Subcutaneous abdominal adipose tissue (tissue), 5 donors: ENCODE measurements around the gene PANX1.

Source experiments
- H3K27ac ChIP-seq: one replicate; pipeline ENCODE4 v1.7.0; 2013; ENCODE audit warnings: low read depth, mild to moderate bottlenecking, inconsistent platforms, low read length, moderate library complexity
- H3K27me3 ChIP-seq, 5 donors: one replicate each; pipeline ENCODE4 v1.7.0; 2013; ENCODE audit warnings: low read length in 5 of 5, inconsistent platforms in 1 of 5; ENCODE audit not compliant: control insufficient read depth in 5 of 5, insufficient read depth in 4 of 5
- H3K36me3 ChIP-seq, 5 donors: one replicate each; pipeline ENCODE4 v1.7.0; 2013; ENCODE audit warnings: low read length in 5 of 5; ENCODE audit not compliant: control insufficient read depth in 5 of 5, insufficient read depth in 5 of 5
- H3K4me1 ChIP-seq, 5 donors: one replicate each; pipeline ENCODE4 v1.7.0; 2013; ENCODE audit warnings: low read length in 5 of 5, mild to moderate bottlenecking in 3 of 5, moderate library complexity in 1 of 5; ENCODE audit not compliant: control insufficient read depth in 5 of 5, insufficient read depth in 5 of 5
- H3K4me3 ChIP-seq, 5 donors: one replicate each; pipeline ENCODE4 v1.7.0; 2013; ENCODE audit warnings: low read length in 5 of 5, low read depth in 1 of 5
- H3K9ac ChIP-seq, 5 donors: one replicate each; pipeline ENCODE4 v1.7.0; 2013; ENCODE audit warnings: low read length in 5 of 5, mild to moderate bottlenecking in 4 of 5, moderate library complexity in 3 of 5
- H3K9me3 ChIP-seq, 5 donors: one replicate each; pipeline ENCODE4 v1.7.0; 2013; ENCODE audit warnings: low read length in 5 of 5; ENCODE audit not compliant: control insufficient read depth in 5 of 5
- donor health status: healthy.
- donor health status: healthy.
- donor health status: healthy.
- donor health status: healthy.
- donor health status: healthy.

The PANX1 gene

GRCh38 chr11:94181943-94182342 lies 53.3 kb downstream of the PANX1 start:
- Histone ChIP-seq H3K36me3 (peaks cover 22 to 36% (median 28%) of the 10 kb centered on the region in 5 donors), H3K27me3 (no peaks in the 10 kb centered on the region), H3K27ac (no peak overlapping the region), H3K4me1 (peaks cover 0 to 9% (median 0%) of the 10 kb centered on the region in 5 donors), H3K4me3 (no peak overlapping the region), H3K9me3 (no peaks in the 10 kb centered on the region), H3K9ac (no peak overlapping the region)

- peaks cover 22 to 33% (median 27%) of the 10 kb centered on the region in 5 donors for H3K36me3 ChIP-seq
- H3K27me3 ChIP-seq, result no peaks in the 10 kb centered on the region
- peaks cover 0 to 9% (median 0%) of the 10 kb centered on the region in 5 donors for H3K4me1 ChIP-seq
- H3K9me3 ChIP-seq, result no peaks in the 10 kb centered on the region
- no peak overlapping the region for H3K27ac ChIP-seq
- H3K4me3 ChIP-seq, result no peak overlapping the region
- H3K9ac ChIP-seq, result no peak overlapping the region
Observed at GRCh38 chr11:94183251-94183885, 54.7 kb downstream of the PANX1 start.

GRCh38 chr11:94183886-94184264 lies 55.2 kb downstream of the PANX1 start:
- no peak overlapping the region for H3K27ac ChIP-seq
- H3K4me3 ChIP-seq, result no peak overlapping the region

GRCh38 chr11:94184362-94184761 lies 55.7 kb downstream of the PANX1 start:
- peaks cover 17 to 24% (median 20%) of the 10 kb centered on the region in 5 donors for H3K36me3 ChIP-seq
- H3K4me3 ChIP-seq, result no peak overlapping the region
- no peak overlapping the region for H3K27ac ChIP-seq
- H3K27me3 ChIP-seq, result no peaks in the 10 kb centered on the region
- H3K4me1 ChIP-seq, result peaks cover 0 to 9% (median 0%) of the 10 kb centered on the region in 5 donors
- no peaks in the 10 kb centered on the region for H3K9me3 ChIP-seq
- H3K9ac ChIP-seq, result no peak overlapping the region

More at GRCh38 chr11:94183886-94184264, 55.2 kb downstream of the PANX1 start:
- H3K9me3 ChIP-seq, result no peaks in the 10 kb centered on the region
- H3K36me3 ChIP-seq, result peaks cover 19 to 27% (median 22%) of the 10 kb centered on the region in 5 donors
- H3K9ac ChIP-seq, result no peak overlapping the region
- H3K4me1 ChIP-seq, result peaks cover 0 to 9% (median 0%) of the 10 kb centered on the region in 5 donors
- H3K27me3 ChIP-seq, result no peaks in the 10 kb centered on the region

GRCh38 chr11:94184846-94185245 lies 56.2 kb downstream of the PANX1 start:
- Histone ChIP-seq H3K27me3 (no peaks in the 10 kb centered on the region), H3K4me1 (peaks cover 0 to 9% (median 0%) of the 10 kb centered on the region in 5 donors), H3K36me3 (peaks cover 14 to 20% (median 17%) of the 10 kb centered on the region in 5 donors), H3K4me3 (no peak overlapping the region), H3K27ac (no peak overlapping the region), H3K9me3 (no peaks in the 10 kb centered on the region), H3K9ac (no peak overlapping the region)

- Histone ChIP-seq H3K4me3 (no peak overlapping the region), H3K36me3 (peaks cover 9 to 15% (median 11%) of the 10 kb centered on the region in 5 donors), H3K4me1 (peaks cover 0 to 9% (median 0%) of the 10 kb centered on the region in 5 donors), H3K27me3 (no peaks in the 10 kb centered on the region), H3K9ac (no peak overlapping the region), H3K27ac (no peak overlapping the region), H3K9me3 (no peaks in the 10 kb centered on the region)
Observed at GRCh38 chr11:94185416-94186084, 56.9 kb downstream of the PANX1 start.

- H3K4me3 ChIP-seq, result no peak overlapping the region
- no peak overlapping the region for H3K9ac ChIP-seq
- H3K27ac ChIP-seq, result no peak overlapping the region
- H3K9me3 ChIP-seq, result no peaks in the 10 kb centered on the region
- H3K36me3 ChIP-seq, result peaks cover 0 to 5% (median 2%) of the 10 kb centered on the region in 5 donors
- H3K4me1 ChIP-seq, result peaks cover 0 to 9% (median 0%) of the 10 kb centered on the region in 5 donors
- no peaks in the 10 kb centered on the region for H3K27me3 ChIP-seq
Observed at GRCh38 chr11:94186342-94187203, 57.9 kb downstream of the PANX1 start.

GRCh38 chr11:94193288-94193687 lies 64.6 kb downstream of the PANX1 start:
- Histone ChIP-seq H3K36me3 (no peaks in the 10 kb centered on the region), H3K4me1 (no peaks in the 10 kb centered on the region), H3K27me3 (no peaks in the 10 kb centered on the region), H3K4me3 (no peak overlapping the region), H3K27ac (no peak overlapping the region), H3K9me3 (no peaks in the 10 kb centered on the region), H3K9ac (no peak overlapping the region)

- peaks cover 0 to under 1% (median 0%) of the 10 kb centered on the region in 5 donors for H3K27me3 ChIP-seq
- H3K27ac ChIP-seq, result no peak overlapping the region
- H3K4me1 ChIP-seq, result no peaks in the 10 kb centered on the region
Observed at GRCh38 chr11:94194712-94195111, 66.1 kb downstream of the PANX1 start.

More at GRCh38 chr11:94194712-94195111, 66.1 kb downstream of the PANX1 start:
- Histone ChIP-seq H3K9ac (no peak overlapping the region), H3K36me3 (no peaks in the 10 kb centered on the region), H3K4me3 (no peak overlapping the region), H3K9me3 (no peaks in the 10 kb centered on the region)
